WTC11 (cell line): ENCODE results near the gene INTS11. TPM values are rescaled to one million over a fixed set of nuclear protein-coding genes. Genes with fewer than 3 reads are reported as not detected.

ENCODE experiments used
- ATAC-seq: fragments of 200-7000 bp; cut with Tn5 transposase; 2 replicates; pipeline ENCODE4 v1.10.0; 2021; ENCODE audit warnings: mild to moderate bottlenecking, moderate library complexity
- CTCF ChIA-PET: fragments of 300-600 bp; sonication (Branson Sonifier 250); formaldehyde crosslinking; loops from one replicate; lab custom pipeline; 2021; ENCODE audit warnings: antibody characterized with exemption; lab: Charles Lee
- POLR2A ChIA-PET: fragments of 350-600 bp; sonication (Branson Sonifier 250); formaldehyde crosslinking; loops from one replicate; lab custom pipeline; 2021; ENCODE audit warnings: antibody characterized with exemption; lab: Charles Lee
- DNase-seq: peaks from one replicate; pipeline ENCODE4 v3.0.0; 2021; ENCODE audit warnings: low spot score
- H3K27ac Mint-ChIP-seq: 2 replicates; pipeline ENCODE4 v1.8.0; 2021; ENCODE audit warnings: mixed read lengths
- H3K27me3 Mint-ChIP-seq: 2 replicates; pipeline ENCODE4 v1.8.0; 2021; ENCODE audit warnings: low read depth, mild to moderate bottlenecking, moderate library complexity, mixed read lengths
- H3K36me3 Mint-ChIP-seq: 2 replicates; pipeline ENCODE4 v1.8.0; 2021; ENCODE audit warnings: mixed read lengths
- H3K4me1 Mint-ChIP-seq: 2 replicates; pipeline ENCODE4 v1.8.0; 2022; ENCODE audit warnings: mixed read lengths
- H3K4me3 Mint-ChIP-seq: 2 replicates; pipeline ENCODE4 v1.8.0; 2021; ENCODE audit warnings: mild to moderate bottlenecking, moderate library complexity, mixed read lengths
- H3K9me3 Mint-ChIP-seq: 2 replicates; pipeline ENCODE4 v1.8.0; 2021; ENCODE audit warnings: mixed read lengths
- AFF4 ChIP-seq: sonication (generic); formaldehyde crosslinking; IDR thresholded peaks from 2 replicates; pipeline ENCODE4 v1.8.1; 2023; ENCODE audit warnings: mild to moderate bottlenecking, missing genetic modification reagents, borderline replicate concordance
- ARID4B ChIP-seq: sonication (generic); formaldehyde crosslinking; IDR thresholded peaks from 2 replicates; pipeline ENCODE4 v1.8.0; 2023; ENCODE audit warnings: missing genetic modification reagents, mild to moderate bottlenecking, borderline replicate concordance
- CDX4 ChIP-seq: fragments of 250-450 bp; sonication (Bioruptor Pico); IDR thresholded peaks from 2 replicates; pipeline ENCODE4 v1.9.0; 2021; ENCODE audit warnings: moderate library complexity, mild to moderate bottlenecking, inconsistent platforms, borderline replicate concordance
- CREM ChIP-seq: sonication (generic); formaldehyde crosslinking; IDR thresholded peaks from 2 replicates; pipeline ENCODE4 v1.8.1; 2022; ENCODE audit warnings: mild to moderate bottlenecking, missing genetic modification reagents, moderate library complexity
- CTCF ChIP-seq: fragments of 200-600 bp; IDR thresholded peaks from 2 replicates; pipeline ENCODE4 v1.8.0; 2022; ENCODE audit warnings: antibody characterized with exemption
- RELA ChIP-seq: sonication (generic); formaldehyde crosslinking; IDR thresholded peaks from 2 replicates; pipeline ENCODE4 v1.8.1; 2022; ENCODE audit warnings: missing genetic modification reagents, mild to moderate bottlenecking, borderline replicate concordance
- SMAD4 ChIP-seq: sonication (generic); formaldehyde crosslinking; IDR thresholded peaks from 2 replicates; pipeline ENCODE4 v1.8.0; 2022; ENCODE audit warnings: mild to moderate bottlenecking, missing genetic modification reagents
- TEAD1 ChIP-seq: sonication (generic); formaldehyde crosslinking; IDR thresholded peaks from 2 replicates; pipeline ENCODE4 v1.8.0; 2022; ENCODE audit warnings: mild to moderate bottlenecking, missing genetic modification reagents
- ZNF138 ChIP-seq: sonication (generic); formaldehyde crosslinking; conservative IDR thresholded peaks from 2 replicates; pipeline ENCODE4 v1.8.1; 2022; ENCODE audit warnings: mild to moderate bottlenecking, moderate library complexity, missing genetic modification reagents
- ZNF423 ChIP-seq: fragments of 250-450 bp; sonication (Bioruptor Pico); IDR thresholded peaks from 2 replicates; pipeline ENCODE4 v2.1.2; 2022; ENCODE audit warnings: mild to moderate bottlenecking, moderate library complexity
- total RNA-seq: library from RNA; stranded (reverse); gene quantifications from 3 replicates; pipeline ENCODE4 v1.2.3, GENCODE V29; 2021
- TF ChIP-seq, protein P1 (sequence below): fragments of 250-450 bp; sonication (Bioruptor Pico); IDR thresholded peaks from 2 replicates; pipeline ENCODE4 v2.1.2; 2022; ENCODE audit warnings: mild to moderate bottlenecking, moderate library complexity
- TF ChIP-seq, protein P2 (sequence below): sonication (generic); formaldehyde crosslinking; IDR thresholded peaks from 2 replicates; pipeline ENCODE4 v1.8.1; 2023; ENCODE audit warnings: mild to moderate bottlenecking, missing genetic modification reagents, moderate library complexity
- TF ChIP-seq, protein P3 (sequence below): sonication (generic); formaldehyde crosslinking; conservative IDR thresholded peaks from 2 replicates; pipeline ENCODE4 v1.8.1; 2022; ENCODE audit warnings: mild to moderate bottlenecking, missing genetic modification reagents

INTS11 gene
- total RNA-seq, 1 experiment from 2014 or later = 170 TPM

DNA sequence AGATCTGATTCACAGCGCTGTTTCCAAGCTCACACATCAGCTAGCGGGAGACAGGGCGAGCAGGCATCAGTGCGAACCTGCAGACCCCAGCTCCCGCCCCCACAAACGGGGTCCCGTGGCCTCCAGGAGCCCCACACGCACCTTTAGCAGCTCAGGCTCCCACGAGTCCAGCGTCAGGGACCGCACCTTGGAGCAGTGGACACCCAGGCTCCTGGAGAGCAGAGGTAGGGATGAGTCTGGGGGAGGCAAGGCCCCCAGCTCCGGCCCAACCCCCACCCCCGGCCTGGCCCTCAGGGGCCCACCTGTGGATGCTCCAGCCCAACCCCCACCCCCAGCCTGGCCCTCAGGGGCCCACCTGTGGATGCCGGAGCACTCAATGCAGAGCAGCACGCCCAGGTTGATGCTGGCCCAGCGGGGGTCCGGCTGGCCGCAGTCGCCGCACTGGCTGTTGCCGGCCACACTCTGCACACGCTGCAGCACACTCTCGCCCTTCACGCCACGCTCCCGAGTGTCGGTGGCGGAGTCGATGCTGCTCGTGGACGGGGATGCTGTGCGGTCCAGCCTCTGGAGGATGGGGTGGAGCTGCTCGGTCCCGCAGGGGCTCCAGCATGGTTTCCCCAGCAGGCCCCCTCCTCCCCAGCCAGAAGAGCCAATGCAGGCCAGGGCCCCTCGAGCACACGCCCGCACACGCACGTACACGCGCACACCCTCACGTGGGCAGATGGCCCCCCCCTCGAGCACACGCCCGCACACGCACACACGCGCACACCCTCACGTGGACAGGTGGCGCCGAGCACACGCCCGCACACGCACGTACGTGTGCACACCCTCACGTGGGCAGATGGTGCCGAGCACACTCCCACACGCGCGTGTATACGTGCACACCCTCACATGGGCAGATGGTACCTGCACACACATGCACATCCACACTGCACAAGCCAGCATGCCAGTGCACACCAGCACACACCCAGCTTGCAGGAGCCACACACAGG, 28.1 kb downstream of the INTS11 start (continued):
- no peak for TF ChIP-seq AFF4 (CRISPR knock-in tag)

DNA sequence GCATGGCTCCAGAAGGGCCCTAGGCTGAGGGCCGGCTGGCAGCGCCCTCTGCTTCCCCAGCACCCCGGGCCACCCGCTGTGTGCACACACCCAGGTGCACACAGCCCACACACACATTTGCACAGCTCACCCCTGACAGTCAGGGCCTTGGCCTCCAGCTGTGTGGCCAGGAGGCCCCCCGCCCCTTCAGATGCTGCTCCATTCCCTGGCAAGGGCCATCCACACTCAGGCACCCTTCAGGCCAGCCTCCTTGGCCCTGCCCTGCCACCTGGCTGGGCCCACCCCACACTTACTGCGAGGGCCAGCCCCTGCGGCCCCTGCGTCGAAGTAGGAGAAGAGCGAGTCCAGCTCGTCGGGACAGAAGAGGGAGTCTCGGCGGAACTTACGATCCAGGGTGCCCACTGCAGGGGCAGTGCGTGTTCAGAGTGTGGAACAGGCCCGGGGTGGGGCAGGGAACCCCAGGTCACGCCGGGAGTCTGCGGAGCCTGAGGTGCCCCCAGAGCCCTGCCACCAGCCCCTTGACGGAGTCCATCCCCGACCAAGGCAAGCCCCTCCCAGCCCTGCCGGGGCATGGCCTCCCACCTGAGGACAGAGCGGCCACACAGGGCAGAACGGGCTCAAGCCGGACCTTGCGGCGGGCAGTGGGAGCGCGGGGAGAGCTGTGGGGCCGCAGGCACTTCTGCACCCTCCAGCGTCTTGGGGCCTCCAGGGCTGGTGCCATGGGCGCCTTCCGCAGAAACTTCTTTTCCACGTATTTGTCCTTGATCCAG, 29.1 kb downstream of the INTS11 start:
- POLR2A ChIA-PET = interaction anchor here (0.8 to 1.0 kb wide), 2 partner anchors 9 to 16 kb away, joined by 3 to 4 read pairs; partner anchors contain the start of gene SCNN1D
- no peak for DNase-seq
- Mint-ChIP-seq H3K36me3 (no peaks in the 10 kb centered on the region), H3K4me3 (no peak overlapping the region), H3K4me1 (peaks cover 4% of the 10 kb centered on the region; the same call in 1 of the 2 replicates), H3K9me3 (no peaks in the 10 kb centered on the region), H3K27ac (no peak overlapping the region), H3K27me3 (no peaks in the 10 kb centered on the region)
- CTCF ChIA-PET = no interaction called here
- ATAC-seq = no peak
- TF ChIP-seq ARID4B (CRISPR knock-in tag) (no peak), CREM (CRISPR knock-in tag) (no peak)
- TF ChIP-seq, protein P1, sequence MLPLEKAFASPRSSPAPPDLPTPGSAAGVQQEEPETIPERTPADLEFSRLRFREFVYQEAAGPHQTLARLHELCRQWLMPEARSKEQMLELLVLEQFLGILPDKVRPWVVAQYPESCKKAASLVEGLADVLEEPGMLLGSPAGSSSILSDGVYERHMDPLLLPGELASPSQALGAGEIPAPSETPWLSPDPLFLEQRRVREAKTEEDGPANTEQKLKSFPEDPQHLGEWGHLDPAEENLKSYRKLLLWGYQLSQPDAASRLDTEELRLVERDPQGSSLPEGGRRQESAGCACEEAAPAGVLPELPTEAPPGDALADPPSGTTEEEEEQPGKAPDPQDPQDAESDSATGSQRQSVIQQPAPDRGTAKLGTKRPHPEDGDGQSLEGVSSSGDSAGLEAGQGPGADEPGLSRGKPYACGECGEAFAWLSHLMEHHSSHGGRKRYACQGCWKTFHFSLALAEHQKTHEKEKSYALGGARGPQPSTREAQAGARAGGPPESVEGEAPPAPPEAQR = no peak

GRCh38 chr1:1294250-1294890, 30.1 kb downstream of the INTS11 start:
- Mint-ChIP-seq H3K27ac (no peak overlapping the region), H3K36me3 (no peaks in the 10 kb centered on the region), H3K4me3 (no peak overlapping the region), H3K27me3 (no peaks in the 10 kb centered on the region), H3K4me1 (peaks cover 4% of the 10 kb centered on the region; the same call in 1 of the 2 replicates), H3K9me3 (no peaks in the 10 kb centered on the region)
- ATAC-seq (no peak), DNase-seq (no peak)
- TF ChIP-seq SMAD4 (CRISPR knock-in tag) (no peak), CTCF (no peak), CDX4 (CRISPR knock-in tag) (no peak), ZNF423 (CRISPR knock-in tag) (no peak), RELA (CRISPR knock-in tag) (no peak), ZNF138 (CRISPR knock-in tag) (no peak), TEAD1 (no peak)
- TF ChIP-seq, protein P2, sequence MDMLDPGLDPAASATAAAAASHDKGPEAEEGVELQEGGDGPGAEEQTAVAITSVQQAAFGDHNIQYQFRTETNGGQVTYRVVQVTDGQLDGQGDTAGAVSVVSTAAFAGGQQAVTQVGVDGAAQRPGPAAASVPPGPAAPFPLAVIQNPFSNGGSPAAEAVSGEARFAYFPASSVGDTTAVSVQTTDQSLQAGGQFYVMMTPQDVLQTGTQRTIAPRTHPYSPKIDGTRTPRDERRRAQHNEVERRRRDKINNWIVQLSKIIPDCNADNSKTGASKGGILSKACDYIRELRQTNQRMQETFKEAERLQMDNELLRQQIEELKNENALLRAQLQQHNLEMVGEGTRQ (CRISPR knock-in tag) = no peak
- TF ChIP-seq, protein P3, sequence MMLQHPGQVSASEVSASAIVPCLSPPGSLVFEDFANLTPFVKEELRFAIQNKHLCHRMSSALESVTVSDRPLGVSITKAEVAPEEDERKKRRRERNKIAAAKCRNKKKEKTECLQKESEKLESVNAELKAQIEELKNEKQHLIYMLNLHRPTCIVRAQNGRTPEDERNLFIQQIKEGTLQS (CRISPR knock-in tag) = no peak
- POLR2A ChIA-PET = no interaction called here
- CTCF ChIA-PET = no interaction called here
